Cortex of kidney (tissue), 1 donor: Measurements from ENCODE around the gene MICALL1.
"Not testable (repeated sequence)": the region's sequence is repeated elsewhere in the genome, so short reads cannot be mapped to it uniquely, and the experiment has no call there.

Experiments
- DNase-seq: peaks from one replicate; lab custom pipeline; 2025; lab: John Stamatoyannopoulos, UW

Gene MICALL1

DNA sequence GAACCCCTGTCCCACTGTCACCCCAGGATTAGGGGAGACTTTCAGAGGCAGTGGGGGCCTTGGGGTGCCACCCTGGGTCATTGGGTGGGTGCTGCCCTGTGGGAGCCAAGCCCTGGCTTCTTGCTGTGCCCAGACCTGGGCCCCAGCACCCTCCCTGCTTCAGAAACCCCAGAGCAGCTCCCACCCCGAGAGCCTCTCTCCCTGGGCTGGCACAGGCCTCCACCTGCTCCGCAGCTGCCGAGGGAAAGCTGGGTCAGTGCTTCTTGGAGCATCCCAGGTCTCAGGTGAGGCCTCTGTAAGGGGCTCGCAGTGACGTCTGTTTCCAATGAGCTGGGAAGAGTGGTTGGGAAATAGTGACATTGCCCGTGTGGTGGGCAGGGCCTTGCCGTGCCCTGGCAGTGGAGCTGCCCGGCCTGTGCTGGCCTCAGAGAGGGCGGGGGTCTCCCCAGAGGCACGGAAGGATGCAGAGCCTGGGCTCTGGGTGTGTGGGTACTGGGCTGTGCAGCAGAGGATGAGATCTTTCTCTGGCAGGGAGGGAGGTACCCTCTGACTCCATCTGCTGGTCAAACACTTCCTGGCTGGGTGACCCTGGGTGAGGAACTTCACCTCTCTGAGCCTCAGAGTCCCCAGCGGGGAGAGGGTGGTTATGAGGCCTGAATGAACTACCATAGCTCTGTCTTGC lies 24.3 kb downstream of the MICALL1 start:
- no peak for DNase-seq

DNA sequence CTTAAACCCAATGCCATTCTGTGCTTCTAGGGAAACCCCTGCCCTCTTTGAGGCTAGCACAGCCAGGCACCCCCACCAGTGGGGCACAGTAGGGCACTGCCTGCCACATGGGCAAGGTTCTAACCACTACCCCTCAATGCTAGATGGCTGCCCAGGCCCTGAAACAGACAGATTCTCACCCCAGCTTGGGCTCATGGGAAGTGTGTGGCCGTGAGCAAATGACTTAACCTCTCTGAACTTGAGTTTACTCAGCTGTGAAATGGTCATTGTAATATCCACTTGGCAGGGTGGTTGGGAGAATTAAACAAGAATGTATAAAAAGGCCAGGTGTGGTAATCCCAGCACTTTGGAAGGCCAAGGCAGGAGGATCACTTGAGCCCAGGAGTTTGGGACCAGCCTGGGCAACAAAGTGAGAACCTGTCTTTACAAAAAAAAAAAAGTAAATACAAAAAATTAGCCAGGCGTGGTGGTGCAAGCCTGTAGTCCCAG lies 24.9 kb downstream of the MICALL1 start:
- no peak for DNase-seq

DNA sequence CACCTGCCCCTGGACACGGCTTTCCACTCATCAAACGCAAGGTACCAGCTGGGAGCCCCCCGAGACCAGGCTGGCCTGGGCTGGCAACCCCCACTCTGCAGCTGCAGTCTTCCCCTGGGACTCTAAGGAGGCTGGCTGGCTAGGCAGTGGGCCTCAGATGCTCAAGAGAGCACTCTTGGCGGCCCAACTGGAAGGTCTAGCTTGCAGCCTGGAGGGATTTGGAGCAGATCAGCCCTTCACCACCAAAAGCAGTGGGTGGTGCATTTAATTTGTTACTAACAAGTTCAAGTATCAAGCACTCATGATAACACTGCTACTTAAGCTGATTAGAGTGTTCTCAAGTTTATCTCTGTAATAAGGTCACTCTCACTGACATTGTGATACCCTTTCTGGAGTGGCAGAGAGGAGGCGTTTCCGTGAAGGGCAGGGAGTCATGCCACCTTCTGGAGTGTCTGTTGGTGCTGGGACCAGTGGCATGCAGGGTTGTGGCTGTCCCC lies 25.8 kb downstream of the MICALL1 start:
- no peak for DNase-seq

DNA sequence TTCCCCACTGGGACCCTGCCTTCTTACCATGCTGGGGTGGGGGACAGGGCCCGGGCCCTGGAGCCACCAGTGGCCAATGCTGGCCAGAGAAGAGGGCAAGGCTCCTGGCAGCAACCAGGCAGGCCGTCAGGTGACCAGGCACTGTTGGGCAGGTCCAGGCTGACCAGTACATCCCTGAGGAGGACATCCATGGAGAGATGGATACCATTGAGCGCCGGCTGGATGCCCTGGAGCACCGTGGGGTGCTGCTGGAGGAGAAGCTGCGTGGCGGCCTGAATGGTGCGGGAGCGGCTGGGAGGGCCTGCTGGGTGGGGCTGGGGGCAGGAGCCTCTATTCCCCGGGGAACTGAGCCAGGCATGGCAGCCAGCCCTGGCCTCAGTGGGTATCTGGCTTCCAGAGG lies 26.3 kb downstream of the MICALL1 start:
- no peak for DNase-seq

DNA sequence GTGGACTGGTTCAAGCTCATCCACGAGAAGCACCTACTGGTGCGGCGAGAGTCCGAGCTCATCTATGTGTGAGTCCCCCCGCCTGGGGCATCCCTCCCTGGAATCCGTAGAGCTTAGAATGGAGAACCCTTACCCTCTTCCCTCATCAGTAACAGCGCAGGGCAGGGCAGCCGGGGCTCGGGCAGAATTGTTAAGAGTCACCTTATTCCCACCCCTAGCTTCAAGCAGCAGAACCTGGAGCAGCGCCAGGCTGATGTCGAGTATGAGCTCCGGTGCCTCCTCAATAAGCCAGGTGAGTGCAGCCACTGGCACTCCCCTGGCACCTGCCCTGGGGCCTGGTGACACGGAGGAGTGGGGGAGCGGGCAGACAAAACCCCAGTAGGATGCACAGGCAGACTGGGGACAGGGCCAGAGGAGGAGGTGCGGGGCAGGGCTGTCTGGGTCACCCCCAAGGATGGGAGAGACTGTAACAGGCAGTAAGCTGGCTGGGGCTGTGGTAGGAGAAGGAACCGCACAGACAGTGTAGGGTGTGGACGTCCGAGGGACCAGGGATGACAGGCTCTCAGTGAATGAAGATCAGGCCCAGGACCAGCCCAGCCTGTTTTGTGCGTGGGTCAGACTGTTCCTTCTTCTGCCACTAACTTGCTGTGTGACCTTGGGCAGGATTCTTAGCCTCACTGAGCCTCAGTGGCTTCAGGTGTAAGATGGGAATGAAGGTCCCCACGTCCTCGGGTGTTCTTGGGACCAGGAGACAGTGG lies 26.9 kb downstream of the MICALL1 start:
- DNase-seq, result no peak

DNA sequence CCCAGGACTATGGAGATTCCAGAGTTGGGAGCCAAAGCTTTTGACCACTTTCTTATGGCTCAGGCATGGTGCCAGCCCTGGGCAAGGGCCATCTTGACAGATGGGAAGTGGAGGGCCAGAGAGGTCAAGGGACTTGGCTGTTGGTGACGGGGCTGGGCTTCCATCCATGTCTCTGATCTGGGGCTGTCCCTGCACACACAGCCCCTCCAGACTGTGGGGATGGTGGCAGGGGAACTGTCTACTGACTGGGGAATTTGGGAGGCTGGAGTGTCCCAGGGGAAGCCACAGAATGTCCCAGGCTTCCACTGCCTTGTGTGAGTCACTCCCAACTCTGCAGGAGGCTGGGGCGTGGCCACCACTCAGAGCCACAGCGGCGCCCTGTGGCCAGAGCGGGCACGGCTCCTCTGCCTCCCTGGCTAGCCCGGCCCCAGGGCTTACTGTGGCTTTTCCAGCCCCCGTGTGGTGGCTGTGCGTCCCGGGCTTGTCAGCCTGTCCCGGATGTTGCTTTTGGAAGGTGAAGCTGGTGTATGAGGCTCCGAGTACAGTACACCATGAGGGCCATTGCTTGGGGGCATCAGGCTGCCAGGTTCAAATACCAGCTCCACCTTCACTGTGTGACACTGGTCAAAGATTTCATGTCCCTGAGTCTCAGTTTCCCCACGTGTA lies 27.7 kb downstream of the MICALL1 start:
- no peak for DNase-seq

DNA sequence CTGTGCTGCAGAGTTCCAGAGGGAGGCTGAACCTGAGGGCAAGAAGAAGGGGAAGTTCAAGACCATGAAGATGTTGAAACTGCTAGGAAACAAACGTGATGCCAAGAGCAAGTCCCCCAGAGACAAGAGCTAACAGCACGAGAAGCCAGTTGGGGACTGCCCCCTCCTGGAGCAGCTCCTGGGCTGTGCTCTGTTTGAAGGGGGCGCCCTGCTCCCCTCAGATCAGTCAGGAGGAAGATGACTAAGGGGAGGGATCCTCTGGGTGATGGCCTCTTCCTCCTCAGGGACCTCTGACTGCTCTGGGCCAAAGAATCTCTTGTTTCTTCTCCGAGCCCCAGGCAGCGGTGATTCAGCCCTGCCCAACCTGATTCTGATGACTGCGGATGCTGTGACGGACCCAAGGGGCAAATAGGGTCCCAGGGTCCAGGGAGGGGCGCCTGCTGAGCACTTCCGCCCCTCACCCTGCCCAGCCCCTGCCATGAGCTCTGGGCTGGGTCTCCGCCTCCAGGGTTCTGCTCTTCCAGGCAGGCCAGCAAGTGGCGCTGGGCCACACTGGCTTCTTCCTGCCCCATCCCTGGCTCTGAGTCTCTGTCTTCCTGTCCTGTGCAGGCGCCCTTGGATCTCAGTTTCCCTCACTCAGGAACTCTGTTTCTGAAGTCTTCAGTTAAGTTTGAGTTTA lies 34.7 kb downstream of the MICALL1 start:
- no peak for DNase-seq

DNA sequence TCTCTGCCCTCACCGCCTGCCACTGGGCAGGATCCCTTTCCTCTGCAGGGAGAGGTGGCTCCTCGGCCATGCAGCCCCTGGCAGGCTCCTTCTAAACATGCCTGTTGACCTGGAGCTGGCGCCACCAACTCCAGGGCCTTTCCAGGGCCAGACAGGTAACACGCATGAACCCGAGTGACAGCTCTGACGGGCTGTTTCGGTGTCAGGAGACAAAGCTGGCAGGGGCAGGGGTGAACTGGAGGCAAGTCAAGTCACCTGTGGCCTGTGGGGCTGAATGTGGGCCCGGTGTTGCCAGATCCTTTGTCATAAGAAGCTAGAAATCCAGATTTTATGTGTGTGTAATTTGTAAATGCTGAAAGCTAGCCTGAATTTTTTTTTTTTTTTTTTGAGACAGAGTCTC lies 36.0 kb downstream of the MICALL1 start:
- no peak for DNase-seq

DNA sequence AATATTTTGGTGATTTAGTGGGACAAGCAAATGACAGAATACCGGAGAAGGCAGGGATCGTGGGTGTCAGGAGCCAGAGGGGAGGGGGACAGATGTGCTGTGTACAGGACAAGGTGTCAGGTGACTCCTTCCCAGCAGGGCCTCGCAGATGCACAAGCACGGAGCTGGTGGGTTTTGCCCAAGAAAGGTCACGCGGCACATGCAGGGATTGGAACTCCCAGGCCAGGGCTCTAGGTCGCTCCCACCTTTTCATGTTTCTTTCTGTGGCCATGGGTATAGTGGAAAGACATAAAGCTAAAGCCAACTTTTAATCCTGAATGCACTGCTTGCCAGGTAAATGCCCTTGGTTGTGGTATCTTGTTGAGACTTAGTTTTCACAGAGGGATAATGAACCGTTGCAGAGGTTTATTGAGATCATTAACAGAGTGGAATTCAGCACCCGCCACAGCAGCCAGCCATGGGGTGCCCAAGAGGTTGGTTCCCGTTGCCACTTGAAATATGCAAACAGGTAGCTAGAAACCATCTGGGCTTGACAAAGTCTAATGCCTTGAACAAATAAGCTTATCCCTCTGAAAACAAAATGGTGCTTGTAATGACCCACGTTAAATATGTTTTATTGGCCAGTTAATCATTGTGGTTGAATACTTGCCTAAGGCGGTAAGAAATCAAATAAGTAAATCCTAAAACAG lies 37.2 kb downstream of the MICALL1 start:
- DNase-seq, result no peak

DNA sequence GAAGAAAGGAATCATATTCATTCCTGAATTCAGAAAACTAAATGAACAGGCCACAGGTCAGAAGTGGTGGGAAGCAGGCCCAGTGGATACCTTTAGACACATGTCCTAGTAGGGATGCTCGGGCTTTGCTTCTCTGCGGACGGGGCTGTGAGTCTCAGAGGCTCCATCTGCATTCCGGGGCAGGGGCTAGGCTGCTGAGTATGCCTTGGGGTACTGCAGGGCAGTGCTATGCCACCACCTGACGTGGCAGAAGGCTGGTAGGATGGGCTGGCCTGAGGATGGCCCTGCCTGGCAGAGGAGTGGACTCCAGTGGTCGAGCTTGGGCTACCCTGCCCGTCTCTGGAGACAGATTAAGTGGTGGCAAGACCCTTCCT lies 37.7 kb downstream of the MICALL1 start:
- no peak for DNase-seq

DNA sequence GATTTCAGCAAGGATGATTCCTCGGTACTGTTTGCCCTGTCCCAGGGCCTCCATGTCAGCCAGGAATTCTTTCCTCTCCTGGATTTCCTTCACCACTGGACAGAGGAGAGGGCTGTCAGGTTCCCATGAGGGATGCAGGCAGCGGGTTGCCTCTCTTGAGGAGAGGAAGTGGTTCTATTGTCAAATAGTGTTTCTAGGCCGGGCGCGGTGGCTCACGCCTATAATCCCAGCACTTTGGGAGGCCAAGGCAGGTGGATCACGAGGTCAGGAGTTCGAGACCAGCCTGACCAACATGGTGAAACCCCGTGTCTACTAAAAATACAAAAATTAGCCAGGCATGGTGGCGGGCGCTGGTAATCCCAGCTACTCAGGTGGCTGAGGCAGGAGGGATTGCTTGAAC lies 38.3 kb downstream of the MICALL1 start:
- DNase-seq, result not testable (repeated sequence)

DNA sequence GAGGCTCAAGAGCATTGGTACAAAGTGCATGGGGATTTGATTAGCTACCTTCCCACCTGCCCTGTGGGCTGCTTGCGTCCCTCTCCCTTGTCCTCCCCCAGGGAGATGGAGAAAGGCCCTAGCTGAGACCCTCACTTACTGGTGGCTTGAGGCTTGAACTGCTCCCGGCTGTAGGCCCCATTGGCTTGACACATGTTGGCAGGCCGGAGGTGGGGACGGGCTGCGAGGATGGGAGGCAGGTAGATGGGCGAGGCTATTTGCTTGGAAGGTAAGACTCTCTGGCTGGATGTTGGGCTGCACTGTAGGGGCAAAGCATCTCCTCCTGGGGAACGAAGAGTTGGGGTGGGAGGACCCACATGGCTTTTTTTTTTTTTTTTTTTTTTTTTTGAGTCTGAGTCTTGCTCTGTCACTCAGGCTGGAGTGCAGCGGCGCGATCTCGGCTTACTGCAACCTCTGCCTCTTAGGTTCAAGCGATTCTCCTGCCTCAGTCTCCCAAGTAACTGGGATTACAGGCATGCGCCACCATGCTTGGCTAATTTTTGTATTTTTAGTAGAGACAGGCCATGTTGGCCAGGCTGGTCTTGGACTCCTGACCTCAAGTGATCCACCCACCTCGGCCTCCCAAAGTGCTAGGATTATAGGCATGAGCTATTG lies 41.2 kb downstream of the MICALL1 start:
- not testable (repeated sequence) for DNase-seq

DNA sequence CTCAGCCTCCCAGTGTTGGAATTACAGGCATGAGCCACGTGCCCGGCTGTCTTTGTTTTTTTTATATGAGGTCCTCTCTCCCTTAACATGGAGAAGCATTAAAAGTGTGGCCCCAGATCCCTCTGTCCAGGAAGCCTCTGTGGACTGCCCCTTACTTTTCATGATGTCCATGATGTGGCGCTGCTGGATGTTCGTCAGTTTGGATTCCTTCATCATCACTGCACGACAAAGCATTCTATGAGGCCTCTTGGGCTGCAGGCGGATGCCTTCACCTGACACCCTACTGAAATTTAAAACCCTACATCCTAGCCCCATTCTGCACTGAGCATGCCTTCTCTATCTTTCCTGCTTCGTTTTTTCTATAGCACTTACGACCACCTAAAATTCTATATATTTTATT lies 45.2 kb downstream of the MICALL1 start:
- no peak for DNase-seq

DNA sequence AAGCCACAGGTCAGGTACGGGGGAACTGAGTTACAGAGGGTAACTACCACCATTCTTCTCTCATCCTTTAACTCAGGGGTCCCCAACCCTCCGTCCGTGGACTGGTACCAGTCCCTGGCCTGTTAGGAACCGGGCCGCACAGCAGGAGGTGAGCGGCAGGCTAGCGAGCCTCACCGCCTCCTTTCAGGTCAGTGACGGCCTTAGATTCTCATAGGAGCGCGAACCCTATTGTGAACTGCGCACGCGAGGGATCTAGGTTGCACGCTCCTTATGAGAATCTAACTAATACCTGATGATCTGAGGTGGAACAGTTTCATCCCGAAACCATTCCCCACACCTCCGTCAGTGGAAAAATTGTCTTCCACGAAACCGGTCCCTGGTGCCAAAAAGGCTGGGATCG lies 46.5 kb downstream of the MICALL1 start:
- DNase-seq, result not testable (repeated sequence)

DNA sequence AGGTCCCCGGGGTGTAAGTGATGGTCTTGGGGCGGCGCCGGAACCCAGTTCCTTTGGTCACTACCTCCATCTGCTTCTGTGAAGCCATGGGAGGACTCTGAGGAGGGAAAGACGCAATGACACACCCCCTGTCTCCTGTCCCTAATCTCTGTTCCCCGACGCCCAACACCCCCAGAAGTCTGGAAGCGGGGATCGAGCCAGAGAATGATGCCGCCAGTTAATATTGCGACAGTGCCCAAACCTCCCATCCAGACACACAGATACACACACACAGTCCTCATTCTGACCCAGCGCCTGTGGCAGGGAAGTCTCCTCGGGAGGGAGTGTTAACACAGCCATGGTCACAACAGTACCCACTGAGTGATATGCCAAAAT lies 47.0 kb downstream of the MICALL1 start:
- no peak for DNase-seq

DNA sequence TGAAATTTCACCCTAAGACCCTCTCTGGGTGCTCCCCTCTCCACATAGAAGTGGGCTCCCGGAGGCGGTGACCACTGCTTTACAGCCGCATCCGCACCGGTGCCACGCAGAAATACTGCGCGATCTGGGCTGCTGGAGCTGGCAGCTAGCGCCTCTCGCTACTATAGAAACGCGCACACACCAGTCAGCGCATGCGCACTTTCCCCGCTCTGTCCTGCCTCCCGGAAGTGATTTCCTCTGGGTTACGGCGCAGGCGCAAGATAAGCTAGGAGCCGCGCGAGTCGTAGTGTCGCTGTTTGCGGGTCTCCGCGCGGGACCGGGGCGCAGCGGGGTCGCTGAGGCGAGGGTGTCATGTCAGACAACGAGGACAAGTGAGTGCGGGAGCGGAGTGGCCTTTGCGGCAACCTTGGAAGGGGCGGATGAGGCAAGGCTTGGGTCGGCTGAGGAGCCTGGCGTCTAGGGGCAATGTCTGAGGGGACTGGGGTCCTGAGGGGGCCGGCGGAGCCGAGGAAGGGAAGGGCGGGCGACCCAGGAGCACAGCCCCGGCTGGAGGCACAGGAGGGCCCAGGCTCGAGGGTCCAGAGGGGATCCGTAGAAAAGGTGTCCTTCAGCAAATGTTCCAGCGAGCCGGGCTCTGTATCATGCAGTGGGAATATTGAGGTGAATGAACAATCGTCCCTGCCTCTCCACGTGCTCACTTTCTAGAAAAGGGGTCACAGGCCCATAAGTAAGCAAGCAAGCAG lies 47.5 kb downstream of the MICALL1 start, which contains the start of the genes C22orf23 and POLR2F:
Gene C22orf23, minus strand, starts transcription at position 165 of the 743 bp plus-strand sequence. CDS start 452 bp downstream, outside the sequence.
Gene POLR2F, plus strand, starts transcription at position 263 of the 743 bp plus-strand sequence. Its CDS starts 89 bp downstream, at position 352.
- DNase-seq, result peak; percentile 62

DNA sequence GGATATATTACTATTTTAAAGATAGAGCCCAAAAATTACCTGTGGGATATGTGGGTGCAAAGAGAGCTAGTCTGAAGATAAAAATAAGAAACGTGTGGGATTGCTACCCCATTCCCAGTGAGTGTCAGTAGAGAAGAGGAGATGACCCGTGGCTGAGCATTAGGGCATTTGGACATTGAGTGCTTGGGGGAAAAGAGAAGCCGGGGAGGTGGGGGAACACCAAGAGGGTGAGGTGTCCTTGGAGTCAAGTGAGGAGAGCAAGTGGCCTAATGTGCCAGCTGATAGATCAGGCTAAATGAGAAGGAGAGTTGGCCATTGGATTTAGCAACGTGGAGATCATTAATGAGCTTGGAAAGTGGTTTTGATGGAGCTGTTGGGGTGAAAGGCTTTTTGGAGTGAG lies 48.6 kb downstream of the MICALL1 start:
- no peak for DNase-seq

DNA sequence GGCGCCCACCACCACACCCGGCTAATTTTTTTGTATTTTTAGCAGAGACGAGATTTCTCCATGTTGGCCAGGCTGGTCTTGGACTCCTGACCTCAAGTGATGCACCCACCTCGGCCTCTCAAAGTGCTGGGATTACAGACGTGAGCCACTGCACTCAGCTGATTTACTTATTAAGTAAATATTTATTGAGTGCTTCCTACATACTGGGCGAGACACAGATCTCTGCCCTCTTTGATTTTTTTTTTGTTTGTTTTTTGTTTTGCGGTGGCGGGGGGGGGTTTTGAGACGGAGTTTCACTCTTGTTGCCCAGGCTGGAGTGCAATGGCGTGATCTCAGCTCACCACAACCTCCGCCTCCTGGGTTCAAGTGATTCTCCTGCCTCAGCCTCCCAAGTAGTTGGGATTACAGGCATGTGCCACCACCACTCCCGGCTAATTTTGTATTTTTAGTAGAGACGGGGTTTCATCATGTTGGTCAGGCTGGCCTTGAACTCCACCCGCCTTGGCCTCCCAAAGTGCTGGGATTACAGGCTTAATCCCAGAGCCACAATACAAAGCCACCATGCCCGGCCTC lies 49.8 kb downstream of the MICALL1 start:
- not testable (repeated sequence) for DNase-seq

DNA sequence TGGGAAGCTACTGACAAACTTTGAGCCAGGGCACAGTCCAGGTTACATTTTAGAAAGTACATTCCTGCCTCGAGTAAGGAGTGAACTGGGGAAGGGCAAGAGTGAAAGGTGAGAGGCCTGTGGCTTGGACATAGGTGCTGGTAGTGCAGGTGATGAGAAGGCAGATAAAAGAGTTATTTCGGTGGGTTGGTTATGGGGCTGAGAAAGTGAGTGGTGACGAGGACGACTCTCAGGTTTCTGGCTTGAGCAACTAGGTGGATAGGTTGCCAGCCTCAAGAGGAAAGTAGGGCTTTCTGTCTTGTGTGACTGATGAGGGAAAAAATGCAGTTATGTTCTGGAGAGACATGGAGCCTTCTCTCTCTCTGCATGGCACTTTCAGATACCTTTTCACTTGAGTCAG lies 51.1 kb downstream of the MICALL1 start:
- DNase-seq, result no peak
